Pons (tissue), 1 donor: ENCODE data around the gene DAPK1.

ENCODE experiments used
- DNase-seq: peaks from one replicate; pipeline ENCODE4 v3.0.0-alpha.2; 2016; ENCODE audit warnings: low spot score

DAPK1 gene

DNA sequence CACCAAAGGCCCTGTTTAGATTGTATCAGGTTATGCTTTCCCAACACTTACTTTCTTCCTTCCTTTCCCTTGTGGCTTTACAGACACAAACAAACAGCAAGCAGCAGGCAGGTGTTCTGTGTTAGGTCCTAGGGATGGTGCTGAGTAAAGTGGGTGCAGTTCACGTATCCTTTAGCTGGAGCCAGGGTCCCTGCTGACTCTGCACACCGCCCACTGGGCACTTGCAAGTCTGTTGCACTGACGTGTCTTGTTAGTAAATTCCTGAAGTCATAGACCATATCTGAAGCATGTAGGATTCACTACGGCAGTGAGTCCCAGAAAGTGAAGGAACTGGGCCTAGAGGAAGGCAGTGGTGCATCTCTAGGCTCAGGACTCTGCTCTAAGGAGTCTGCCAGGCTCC, 96.5 kb downstream of the DAPK1 start:
- no peak for DNase-seq

DNA sequence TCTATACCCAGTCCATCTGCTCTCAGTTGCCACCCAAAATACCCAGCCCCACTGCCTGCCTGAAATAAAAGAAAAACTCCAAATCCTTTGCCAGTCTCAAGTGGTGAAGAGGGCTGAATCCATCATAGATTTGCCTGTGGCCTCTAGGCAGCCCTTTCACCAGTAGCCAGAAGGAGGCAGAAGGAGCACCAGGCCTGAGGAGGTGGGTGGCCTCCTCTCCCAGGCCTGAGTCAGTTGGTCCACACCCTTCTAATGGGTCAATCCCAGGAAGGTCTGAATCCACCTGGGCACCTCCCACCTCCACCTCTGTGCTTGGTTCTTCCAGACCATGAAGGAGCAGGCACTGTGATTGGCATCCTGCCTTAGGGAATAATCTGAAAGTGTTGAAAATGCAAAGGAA, 97.0 kb downstream of the DAPK1 start:
- DNase-seq, result no peak

DNA sequence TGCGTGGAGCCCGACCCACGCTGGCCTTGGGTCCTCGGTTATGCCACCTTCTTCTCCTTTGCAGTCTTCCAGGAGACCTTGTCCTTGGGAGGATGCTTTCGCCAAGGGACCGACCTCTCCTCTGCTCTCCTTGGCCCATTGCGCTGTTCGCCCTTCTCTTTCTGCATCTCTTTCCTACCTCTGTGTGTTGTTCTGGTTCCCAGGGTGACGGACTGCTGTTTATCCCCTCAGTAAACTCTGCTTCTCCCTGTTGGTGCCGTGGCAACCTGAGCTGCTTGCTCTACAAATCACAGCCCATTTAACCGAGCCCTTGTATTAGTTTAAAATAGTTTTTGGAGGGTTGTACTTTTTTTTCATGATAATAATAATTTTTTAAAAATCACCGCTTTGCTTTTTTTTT, 97.9 kb downstream of the DAPK1 start:
- no peak for DNase-seq

DNA sequence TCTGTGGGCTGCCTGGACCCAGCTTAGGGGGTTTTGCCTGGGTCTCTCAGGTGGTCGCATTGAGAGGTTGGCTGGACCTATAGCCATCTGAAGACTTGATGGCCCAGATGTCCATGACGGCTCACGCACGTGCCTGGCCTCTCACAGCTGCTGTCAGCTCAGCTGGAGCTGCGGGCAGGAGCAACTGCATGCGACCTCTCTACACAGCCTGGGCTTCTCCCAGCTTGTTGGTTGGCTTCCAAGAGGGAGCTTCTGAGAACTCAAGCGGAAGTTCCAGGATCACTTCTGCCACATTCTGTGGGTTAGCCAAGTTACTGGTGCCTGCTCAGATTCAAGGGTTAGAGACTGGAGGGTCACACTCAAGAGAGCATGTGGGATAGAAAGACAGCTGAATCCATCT, 99.2 kb downstream of the DAPK1 start:
- DNase-seq, result no peak

DNA sequence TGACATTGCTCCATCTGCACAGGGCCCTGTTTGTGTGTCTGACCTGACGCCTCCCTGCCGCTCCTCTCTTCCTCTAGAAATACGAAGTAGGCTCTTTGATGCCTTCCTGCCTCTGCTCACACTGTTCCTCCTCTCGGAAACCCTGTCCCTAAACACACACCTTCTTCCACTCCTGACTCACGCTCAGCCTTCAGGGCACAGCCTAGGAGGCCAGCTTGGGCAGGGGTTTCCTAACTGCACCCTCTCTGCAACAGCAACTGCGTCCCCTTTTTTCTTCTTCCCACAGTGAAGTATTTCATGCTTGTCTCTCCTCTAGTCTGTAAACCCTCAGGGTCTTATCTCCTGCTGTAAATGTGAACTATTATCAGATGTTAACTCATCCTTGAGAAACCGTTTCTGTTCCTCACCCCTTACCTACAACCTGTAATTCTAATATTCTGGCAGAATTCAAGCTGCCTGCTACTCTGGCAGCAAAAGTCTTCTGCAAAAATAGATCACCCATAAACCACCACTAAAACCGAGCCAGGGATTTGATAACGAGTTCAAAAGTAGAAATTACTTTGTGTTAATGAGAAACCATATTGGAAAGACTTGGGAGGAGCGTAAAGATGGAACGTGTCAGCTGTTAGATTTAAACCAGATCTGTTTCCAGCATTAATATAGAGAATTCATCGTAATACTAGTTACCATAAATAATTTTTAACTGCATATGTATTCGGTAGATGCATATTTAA, 100.2 kb downstream of the DAPK1 start:
- no peak for DNase-seq

DNA sequence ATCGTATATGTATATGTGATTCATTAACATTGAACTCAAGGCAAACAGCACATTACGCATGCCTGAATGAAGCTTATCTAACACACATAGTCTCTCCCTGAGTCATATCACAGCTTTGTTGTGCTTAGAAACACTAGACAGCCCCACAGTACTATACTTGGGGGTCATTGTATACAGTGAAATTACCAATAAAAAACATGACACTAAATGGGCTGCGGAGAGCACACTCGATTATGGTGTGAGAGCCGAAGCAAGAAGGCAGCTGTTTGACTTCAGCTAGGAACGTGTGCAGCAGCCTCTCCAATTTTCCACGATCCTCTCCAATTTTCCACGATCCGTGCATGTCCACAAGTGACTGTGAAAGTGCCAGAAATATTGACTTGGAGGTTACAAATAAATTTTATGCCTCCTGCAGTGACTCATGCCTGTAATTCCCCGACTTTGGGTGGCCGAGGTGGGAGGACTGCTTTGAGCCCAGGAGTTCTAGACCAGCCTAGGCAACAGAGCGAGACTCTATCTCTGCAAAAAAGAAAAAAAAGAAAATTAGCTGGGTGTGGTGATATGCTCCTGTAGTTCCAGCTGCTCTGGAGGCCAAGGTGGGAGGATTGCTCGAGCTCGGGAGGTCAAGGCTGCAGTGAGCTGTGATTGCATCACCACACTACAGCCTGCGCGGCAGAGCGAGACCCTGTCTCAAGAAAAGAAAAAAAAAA, 102.4 kb downstream of the DAPK1 start:
- no peak for DNase-seq

DNA sequence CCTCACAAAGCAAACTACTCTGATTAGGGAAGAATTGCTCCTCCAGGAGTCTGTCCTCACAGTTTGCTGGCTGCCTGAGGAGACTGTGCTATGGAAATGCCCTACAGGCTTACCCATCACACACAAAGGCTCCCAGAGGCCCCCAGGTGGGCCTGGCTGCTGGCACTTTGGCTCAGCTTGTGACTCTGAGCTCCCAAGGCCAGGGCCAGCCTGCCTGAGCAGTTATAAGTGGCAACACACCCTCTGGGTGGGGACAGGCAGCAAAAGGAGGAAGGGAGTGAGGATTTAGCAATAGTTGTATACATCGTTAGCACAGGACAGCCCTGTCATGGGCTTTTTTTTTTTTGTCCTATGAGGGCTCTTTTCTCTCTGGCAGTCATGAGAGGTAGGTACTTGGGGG, 103.5 kb downstream of the DAPK1 start:
- DNase-seq, result no peak

DNA sequence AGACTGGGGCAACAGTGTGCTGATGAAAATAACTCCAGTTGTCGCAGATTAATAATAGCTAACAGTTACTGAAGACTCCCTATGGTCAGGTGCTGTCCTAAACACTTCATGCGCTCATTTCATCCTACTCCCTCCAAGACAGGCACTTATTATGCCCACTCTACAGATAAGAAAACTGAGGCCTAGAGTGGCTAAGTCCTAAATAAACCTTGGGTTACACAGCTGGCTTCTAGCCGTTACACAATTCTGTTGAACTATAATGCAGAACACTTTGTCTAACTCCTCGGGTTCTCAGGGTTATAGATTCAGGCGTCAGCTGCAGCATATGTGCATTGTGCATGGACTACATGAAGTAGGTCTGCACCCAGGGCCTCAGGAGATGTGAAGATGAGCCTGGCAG, 103.9 kb downstream of the DAPK1 start:
- no peak for DNase-seq

DNA sequence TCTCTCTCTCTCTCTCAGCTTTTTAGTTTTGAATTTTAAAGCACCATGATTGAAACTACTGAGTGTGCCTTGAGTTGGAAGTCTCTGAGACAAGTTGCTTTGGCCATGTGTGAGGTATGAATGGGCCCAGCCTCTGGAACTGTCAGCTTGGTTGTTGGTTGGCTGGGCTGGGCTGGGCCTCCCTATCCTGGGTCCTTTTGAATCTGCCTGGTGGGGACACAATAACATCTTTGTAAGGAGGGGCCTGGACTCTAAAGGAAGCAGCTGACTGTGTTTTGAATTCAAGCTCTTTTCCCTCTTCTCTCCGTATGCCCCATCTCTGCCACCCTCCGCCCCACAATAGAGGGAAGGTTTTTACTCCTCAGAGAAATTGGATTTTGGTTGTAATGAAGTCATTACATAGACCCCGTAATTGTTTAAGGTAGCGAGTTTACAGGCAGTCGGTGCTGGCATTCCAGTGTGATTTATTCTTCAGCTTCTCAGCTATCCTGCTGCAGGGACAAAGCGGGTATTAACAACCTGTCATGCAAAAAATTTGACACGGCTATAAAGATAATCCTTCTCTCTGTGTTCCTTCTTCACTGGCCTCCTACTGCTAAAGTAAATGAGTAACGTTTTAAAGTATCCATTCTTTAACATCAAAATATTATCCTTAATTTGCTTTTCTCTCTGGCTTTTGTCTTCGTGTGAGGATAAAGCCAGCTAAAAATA, 105.4 kb downstream of the DAPK1 start:
- DNase-seq, result peak; percentile 50

DNA sequence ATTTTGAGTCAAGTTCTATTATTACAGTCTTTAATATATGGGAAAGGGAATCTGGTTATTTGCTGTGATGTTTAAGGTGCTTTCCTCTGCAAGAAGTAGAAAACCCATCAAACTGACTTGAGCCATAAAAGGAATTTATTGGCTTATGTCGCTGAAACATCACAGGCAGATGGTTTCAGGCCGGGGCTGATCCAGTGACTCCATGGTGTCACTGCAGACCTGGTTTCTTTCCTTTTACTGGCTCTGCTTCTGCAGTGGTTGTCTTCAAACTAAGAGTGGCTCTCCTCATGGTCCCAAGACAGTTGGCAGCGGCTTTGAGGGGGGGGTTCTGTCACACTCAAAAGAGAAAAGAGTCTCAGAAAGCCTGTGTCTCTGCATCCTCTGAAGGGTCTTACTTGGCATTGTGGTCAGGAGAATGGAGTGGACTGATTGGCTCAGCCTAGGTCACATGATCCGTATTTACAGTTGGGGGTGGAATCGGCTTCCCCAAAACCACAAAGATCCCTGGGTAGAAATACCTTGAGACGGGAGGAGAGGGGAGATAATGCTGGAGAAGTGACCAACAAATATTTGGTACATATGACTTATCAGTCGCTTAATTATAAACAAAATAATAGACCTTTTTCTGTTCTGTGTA, 106.3 kb downstream of the DAPK1 start:
- no peak for DNase-seq

DNA sequence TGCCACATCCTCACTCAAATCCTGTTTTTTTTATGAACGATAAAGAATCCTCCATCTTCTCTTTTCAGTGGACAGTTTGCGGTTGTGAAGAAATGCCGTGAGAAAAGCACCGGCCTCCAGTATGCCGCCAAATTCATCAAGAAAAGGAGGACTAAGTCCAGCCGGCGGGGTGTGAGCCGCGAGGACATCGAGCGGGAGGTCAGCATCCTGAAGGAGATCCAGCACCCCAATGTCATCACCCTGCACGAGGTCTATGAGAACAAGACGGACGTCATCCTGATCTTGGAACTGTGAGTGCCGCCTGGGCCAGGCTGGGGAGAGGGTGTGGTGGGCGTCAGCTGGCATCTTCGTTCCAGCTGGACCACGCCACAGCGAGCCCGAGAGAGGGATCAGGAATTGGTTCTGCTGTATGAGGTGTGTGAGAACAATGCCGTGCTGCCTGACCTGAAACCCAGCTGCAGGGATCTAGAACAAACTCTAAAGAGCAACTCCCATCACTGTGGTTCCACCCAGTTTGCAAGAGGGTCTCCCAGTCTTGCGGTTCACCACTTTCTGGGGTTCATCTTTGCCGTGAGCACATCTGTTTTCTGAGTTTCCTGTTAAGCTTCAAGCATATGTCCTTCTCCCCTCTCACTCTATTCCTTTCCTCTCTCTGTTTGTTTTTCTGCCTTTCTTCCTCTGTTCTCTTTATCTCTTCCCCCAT, 107.4 kb downstream of the DAPK1 start:
- DNase-seq, result no peak

DNA sequence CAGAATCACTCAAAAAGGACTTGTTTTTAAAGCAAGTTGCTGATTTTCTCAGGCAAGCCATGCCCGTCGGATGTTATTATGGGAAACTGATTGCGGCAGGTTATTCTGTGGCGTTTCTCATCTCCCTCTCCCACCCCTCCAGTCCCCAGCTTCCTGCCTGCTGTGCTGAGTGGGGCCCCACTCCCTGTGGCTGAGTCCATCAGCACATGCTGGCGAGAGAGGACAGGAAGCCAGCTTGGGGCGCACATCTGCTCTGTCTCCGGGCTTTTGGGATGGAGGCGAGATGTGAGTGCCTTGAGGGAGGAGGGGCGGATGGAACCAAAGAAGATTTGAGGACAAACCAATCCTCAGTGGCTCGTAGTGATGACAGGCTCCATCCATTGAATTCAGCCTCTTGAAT, 108.0 kb downstream of the DAPK1 start:
- no peak for DNase-seq

DNA sequence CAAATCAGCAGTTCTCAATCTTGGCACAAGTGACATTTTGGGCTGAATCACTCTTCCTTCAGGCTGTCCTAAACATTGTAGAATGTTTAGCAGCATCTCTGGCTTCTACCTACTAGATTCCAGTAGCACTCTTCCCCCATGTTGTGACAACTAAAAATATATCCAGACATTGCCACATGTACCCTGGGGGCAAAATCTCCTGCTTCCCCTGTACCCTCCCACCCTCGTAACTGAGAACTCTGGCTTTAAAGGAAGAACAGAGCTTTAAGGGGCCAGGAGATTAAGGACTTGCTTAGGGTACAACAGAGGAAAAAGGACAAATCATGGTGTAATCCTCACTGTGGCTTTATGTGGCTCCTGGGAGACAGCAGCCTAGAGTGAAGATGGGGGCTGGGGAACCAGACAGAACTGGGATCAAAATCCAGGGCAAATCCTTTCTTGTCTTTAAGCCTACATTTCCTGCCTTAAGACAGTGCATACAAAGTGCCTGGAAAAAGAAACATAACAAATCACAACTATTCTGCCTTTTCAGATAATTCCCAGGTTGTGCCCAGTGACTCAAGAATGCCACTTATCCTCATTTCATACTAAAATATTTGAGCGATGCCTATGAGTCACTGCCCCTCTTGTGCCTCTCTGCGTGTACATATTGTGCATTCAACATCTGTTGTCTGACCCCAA, 109.3 kb downstream of the DAPK1 start:
- no peak for DNase-seq

DNA sequence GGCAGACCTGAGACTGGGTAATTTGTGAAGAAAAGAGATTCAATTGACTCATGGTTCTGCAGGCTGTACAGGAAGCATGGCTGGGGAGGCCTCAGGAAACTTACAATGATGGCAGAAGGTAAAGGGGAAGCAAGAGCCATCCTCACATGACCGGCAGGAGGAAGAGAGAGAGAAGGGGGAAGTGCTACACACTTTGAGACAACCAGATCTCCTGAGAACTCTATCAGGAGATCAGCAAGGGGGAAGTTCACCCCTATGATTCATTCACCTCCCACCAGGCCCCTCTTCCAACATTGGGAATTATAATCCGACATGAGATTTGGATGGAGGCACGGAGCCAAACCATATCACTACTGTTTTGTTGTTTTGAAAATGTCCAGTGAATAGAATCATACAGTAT, 110.2 kb downstream of the DAPK1 start:
- DNase-seq, result no peak

DNA sequence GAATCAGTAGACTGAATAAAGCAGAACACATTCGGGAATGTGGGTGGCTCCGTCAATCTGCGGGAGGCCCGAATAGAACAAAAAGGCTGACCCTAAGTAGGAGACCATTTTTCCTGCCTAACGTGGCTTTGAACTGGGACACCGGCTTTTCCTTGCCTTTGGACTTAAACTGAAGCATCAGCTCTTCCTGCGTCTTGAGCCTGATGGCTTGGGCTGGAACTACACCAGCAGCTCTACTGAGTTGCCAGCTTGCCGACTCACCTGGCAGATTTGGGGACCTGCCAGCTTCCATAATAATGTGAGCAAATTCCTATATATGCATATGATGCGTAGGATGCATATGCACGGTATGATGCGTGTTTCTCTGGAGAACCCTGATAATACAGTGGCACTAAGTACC, 111.3 kb downstream of the DAPK1 start:
- no peak for DNase-seq

DNA sequence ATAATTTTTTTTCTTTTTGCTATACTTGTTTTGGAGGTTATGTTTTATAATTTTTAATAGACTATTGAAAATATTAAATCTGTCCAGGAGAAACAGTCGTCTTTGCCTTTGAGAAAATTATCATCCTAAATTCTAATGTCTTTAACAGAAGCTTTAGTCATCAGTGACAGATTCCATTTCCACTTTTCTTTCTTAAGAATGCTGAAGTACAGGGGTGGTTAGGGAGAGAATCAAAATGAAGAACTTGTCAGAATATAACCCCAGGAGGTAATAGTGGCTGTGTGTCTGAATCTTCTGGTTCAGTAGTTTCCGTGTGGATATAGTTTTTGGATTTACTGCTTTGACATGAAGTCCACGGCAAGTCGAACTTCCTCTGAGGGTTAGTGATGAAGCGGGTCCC, 111.8 kb downstream of the DAPK1 start:
- DNase-seq, result no peak

DNA sequence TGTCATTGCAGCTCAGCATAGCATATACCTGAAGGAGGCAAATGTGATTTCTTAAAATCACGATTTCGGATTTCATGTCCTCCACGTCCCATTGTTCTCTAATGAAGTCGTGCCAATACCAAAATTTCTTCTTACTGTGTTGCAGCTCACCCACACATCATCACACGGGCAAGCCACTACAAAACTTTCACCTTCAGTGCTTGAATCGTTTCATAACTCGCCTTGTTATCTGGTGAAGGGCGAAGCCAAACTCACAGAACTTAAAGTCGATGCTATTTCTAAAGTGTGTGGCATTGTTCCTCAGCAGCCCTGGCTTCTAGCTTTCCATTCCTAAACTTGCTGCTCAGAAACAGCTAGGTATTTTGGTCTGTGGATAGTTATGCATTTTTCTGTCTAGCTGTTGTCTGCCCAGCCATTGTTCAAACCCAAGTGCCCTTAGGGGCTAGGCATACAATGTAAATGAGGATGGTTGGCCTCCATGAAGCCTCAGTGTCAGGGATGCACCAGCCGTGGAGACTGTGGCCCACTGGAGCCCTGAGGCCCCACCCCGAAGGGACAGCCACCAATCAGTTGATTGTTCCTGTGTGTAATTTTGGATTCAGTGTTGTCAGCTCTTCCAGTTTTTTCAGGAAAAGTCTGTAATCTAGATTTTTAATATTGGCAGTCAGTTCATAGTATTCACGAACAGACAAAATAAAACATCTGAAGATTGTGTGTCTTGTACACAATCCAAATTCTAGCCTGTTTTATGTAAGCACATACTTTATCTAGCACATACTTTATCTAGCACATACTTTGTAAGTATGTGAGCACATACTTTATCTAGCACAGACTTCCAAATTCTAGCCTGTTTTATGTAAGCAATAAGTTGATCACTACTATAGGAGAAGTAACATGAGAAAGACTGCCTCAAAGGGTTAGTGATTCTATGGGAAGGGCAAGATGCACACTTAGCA, 112.8 kb downstream of the DAPK1 start:
- DNase-seq, result no peak

DNA sequence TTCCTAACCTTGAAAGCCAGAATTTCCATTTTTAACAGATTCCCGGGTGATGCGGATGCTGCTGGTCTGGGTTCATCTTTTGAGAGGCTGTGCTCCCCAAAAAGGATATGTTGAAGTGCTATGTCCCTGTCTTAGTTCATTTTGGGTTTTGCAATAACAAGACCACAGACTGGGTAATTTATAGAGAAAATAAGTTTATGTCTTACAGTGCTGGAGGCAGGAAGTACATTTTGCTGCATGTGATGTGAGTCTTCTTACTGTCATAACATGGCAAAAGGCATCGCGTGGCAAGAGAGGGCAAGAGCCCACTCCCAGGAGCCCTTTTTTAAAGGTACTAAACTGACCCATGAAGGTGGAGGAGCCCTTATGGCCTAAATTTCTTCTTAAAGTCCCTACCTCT, 114.1 kb downstream of the DAPK1 start:
- DNase-seq, result no peak

DNA sequence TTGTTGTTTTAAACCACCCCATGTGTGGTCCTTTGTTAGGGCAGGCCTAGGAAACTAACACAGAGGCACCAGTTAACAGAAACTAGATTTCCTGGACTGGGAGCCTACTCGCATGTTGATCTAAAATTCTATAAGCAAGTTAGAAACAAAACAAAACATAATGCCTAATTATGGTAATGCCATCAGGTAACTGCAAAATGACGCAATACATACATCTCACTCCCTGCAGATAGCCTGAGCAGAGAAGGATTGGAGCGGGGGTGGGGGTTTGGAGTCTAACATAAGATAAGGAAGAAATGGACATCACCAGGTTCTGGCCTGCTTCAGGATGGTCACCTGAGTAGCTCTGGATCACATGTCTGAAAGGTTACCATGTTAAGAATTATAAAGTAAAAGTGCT, 114.9 kb downstream of the DAPK1 start:
- DNase-seq, result no peak
